Panc1 (cell line): ENCODE results near the gene CSF3R. TPM values are rescaled to one million over a fixed set of nuclear protein-coding genes. Genes with fewer than 3 reads are reported as not detected.

Experiments
- ATAC-seq: fragments of 200-7000 bp; cut with Tn5 transposase; 2 replicates; pipeline ENCODE4 v1.9.1; 2020; ENCODE audit warnings: mild to moderate bottlenecking, moderate library complexity
- Bru-seq: library from RNA; stranded (reverse); fragments of 400-500 nt; gene quantifications from one replicate; lab custom pipeline; 2021; lab: Mats Ljungman, UMichigan
- BruChase-seq, 2 experiments: library from RNA; stranded (reverse); fragments of 400-500 nt; gene quantifications; one replicate each; lab custom pipeline; 2021; lab: Mats Ljungman, UMichigan
- BruUV-seq: library from RNA; stranded (reverse); fragments of 400-500 nt; replicated peaks from 2 replicates; lab custom pipeline; 2021; lab: Mats Ljungman, UMichigan
- CTCF ChIA-PET: fragments of 300-600 bp; sonication (Branson Sonifier 250); formaldehyde crosslinking; loops from one replicate; lab custom pipeline; 2022; ENCODE audit warnings: antibody characterized with exemption; lab: Charles Lee
- POLR2A ChIA-PET: fragments of 300-600 bp; sonication (Branson Sonifier 250); formaldehyde crosslinking; loops from one replicate; lab custom pipeline; 2022; ENCODE audit warnings: antibody characterized with exemption; lab: Charles Lee
- DNase-seq: peaks from one replicate; pipeline ENCODE4 v3.0.0-alpha.2; 2010; ENCODE audit warnings: low read depth, low spot score
- H3K27ac ChIP-seq: 2 replicates; pipeline ENCODE4 v1.5.1; 2011; ENCODE audit warnings: mild to moderate bottlenecking, low read length, inconsistent platforms
- H3K27me3 ChIP-seq: fragments of 200-500 bp; sonication (Bioruptor generic); 2 replicates; pipeline ENCODE4 v1.6.0; 2014; ENCODE audit warnings: low read length, inconsistent platforms; ENCODE audit not compliant: control insufficient read depth, insufficient read depth
- H3K36me3 ChIP-seq: fragments of 200-500 bp; sonication (Bioruptor generic); 2 replicates; pipeline ENCODE4 v1.5.1; 2014; ENCODE audit warnings: inconsistent platforms, mild to moderate bottlenecking, low read length, moderate library complexity; ENCODE audit not compliant: control insufficient read depth, insufficient read depth
- H3K4me1 ChIP-seq: 2 replicates; pipeline ENCODE4 v1.5.1; 2011; ENCODE audit warnings: inconsistent platforms, mild to moderate bottlenecking, low read length, moderate library complexity; ENCODE audit not compliant: control insufficient read depth, insufficient read depth
- H3K4me3 ChIP-seq, 2 experiments: 2 replicates each; pipeline ENCODE4 v1.5.1; 2011 to 2012; ENCODE audit warnings: low read depth in 2 of 2, low read length in 2 of 2, mild to moderate bottlenecking in 2 of 2, inconsistent platforms in 1 of 2, moderate library complexity in 1 of 2
- H3K9me3 ChIP-seq: fragments of 200-500 bp; sonication (Bioruptor generic); 2 replicates; pipeline ENCODE4 v1.5.1; 2014; ENCODE audit warnings: low read depth, mild to moderate bottlenecking, inconsistent platforms, low read length, moderate library complexity; ENCODE audit not compliant: control insufficient read depth, insufficient read depth
- CTCF ChIP-seq: fragments of 450-650 bp; IDR thresholded peaks from 2 replicates; pipeline ENCODE4 v1.5.1; 2017; ENCODE audit warnings: mild to moderate bottlenecking
- POLR2AphosphoS5 ChIP-seq: IDR thresholded peaks from 2 replicates; pipeline ENCODE4 v1.6.1; 2012; ENCODE audit warnings: mild to moderate bottlenecking, low read depth, low read length, moderate library complexity
- REST ChIP-seq, 2 experiments: IDR thresholded peaks; 2 replicates each; pipeline ENCODE4 v1.6.1; 2011 to 2012; ENCODE audit warnings: low read depth in 2 of 2, control low read depth in 1 of 2, low read length in 1 of 2, mild to moderate bottlenecking in 1 of 2, moderate library complexity in 1 of 2; ENCODE audit not compliant: insufficient read depth in 1 of 2
- SIN3A ChIP-seq: IDR thresholded peaks from 2 replicates; pipeline ENCODE4 v1.6.1; 2012; ENCODE audit warnings: low read depth, mild to moderate bottlenecking, low read length, moderate library complexity, borderline replicate concordance; ENCODE audit not compliant: insufficient read depth
- TCF7L2 ChIP-seq: IDR thresholded peaks from 2 replicates; pipeline ENCODE4 v1.6.1; 2011; ENCODE audit warnings: mild to moderate bottlenecking, low read depth, low read length, inconsistent platforms
- in situ Hi-C: cut with HindIII; loops from 2 replicates; pipeline ENCODE4 v1.10.0; 2016; ENCODE audit warnings: low sequenced_read_pairs, low pct_unique_long_range_greater_than_20kb
- intact Hi-C: fragments of 100-400 bp; cut with micrococcal nuclease; formaldehyde crosslinking; loops from one replicate; pipeline ENCODE4 v1.10.0; 2022; ENCODE audit not compliant: unreplicated experiment
- long read RNA-seq: library from polyadenylated mRNA; unstranded; transcript quantifications from one replicate; pipeline ENCODE4 v2.0.0, GENCODE V29; 2021; ENCODE audit not compliant: unreplicated experiment
- polyA plus RNA-seq: library from polyadenylated mRNA; unstranded; fragments of >200 nt; gene quantifications from one replicate; pipeline ENCODE4 v1.2.1, GENCODE V29; 2012; ENCODE audit warnings: missing spikeins; ENCODE audit not compliant: insufficient read length
- total RNA-seq: library from RNA; stranded (reverse); gene quantifications from one replicate; pipeline ENCODE4 v1.2.1, GENCODE V29; 2021; ENCODE audit not compliant: unreplicated experiment

Gene CSF3R
- total RNA-seq: 0.31 TPM
- not detected for polyA plus RNA-seq
- Bru-seq, nascent RNA: percentile 8 among the genes with signal in this experiment
- BruChase-seq, experiment 1, labeled RNA remaining after a 2-hour chase: percentile 5 among the genes with signal in this experiment
- BruChase-seq, experiment 2, labeled RNA remaining after a 6-hour chase: not detected
- long read RNA-seq: 0 reads

GRCh38 chr1:36482724-36483388 lies at the start of gene CSF3R:
Gene CSF3R (minus strand): TSS chr1:36482913. CDS start chr1:36479496, 3,417 bp downstream.
- Histone ChIP-seq H3K36me3 (no peaks in the 10 kb centered on the region), H3K27ac (no peak within 1 kb of the TSS), H3K4me1 (no peaks in the 10 kb centered on the region), H3K27me3 (no peaks in the 10 kb centered on the region), H3K4me3 (no peak within 1 kb of the TSS), H3K9me3 (no peaks in the 10 kb centered on the region)
- ChIA-PET CTCF (no interaction called here), POLR2A (interaction anchor here (0.7 kb wide), 1 partner anchor 11 kb away, joined by 5 read pairs; no protein-coding TSS in a partner anchor)
- intact Hi-C loops: no loop called here
- DNase-seq: no peak
- no peak for ATAC-seq
- TF ChIP-seq TCF7L2 (no peak), REST (IDR thresholded peaks at IDR 0.05; ENCODE audit: insufficient read depth in 1 of 2, low read depth in 2 of 2, low read length in 1 of 2) (no peak), CTCF (no peak)
- BruUV-seq: no TSS peak
- in situ Hi-C loops: no loop called here

- no peak for ATAC-seq
- BruUV-seq: no TSS peak
- H3K27ac ChIP-seq: no peak overlapping the region
- no peak overlapping the region for H3K4me3 ChIP-seq
- peaks cover 2% of the 10 kb centered on the region for H3K27me3 ChIP-seq
- no peak for TF ChIP-seq SIN3A
- no peak for TF ChIP-seq POLR2AphosphoS5
- TF ChIP-seq CTCF: no peak
- TF ChIP-seq REST (IDR thresholded peaks at IDR 0.05; ENCODE audit: insufficient read depth in 1 of 2, low read depth in 2 of 2, low read length in 1 of 2): no peak
- no peak for TF ChIP-seq TCF7L2
- no peaks in the 10 kb centered on the region for H3K4me1 ChIP-seq
- CTCF ChIA-PET: no interaction called here
- POLR2A ChIA-PET: no interaction called here
- in situ Hi-C loops: no loop called here
- no peak for DNase-seq
- no peaks in the 10 kb centered on the region for H3K9me3 ChIP-seq
- no peaks in the 10 kb centered on the region for H3K36me3 ChIP-seq
- intact Hi-C loops: no loop called here
Observed at GRCh38 chr1:36531833-36532232, 49.1 kb upstream of the CSF3R start.
